Activated naive CD8-positive, alpha-beta T cell treated with anti-CD3 and anti-CD28 coated beads, Interleukin-2, amount 50 U/mL, for 24 hours (primary cell): ENCODE measurements around the gene POC1B.
A peak's percentile ranks its signal among the peaks of the same experiment; 100 is the strongest.

Source experiments
- ATAC-seq: fragments of 150-1000 bp; cut with Tn5 transposase; one replicate; pipeline ENCODE4 v1.10.0; 2021
- DNase-seq: peaks from one replicate; pipeline ENCODE4 v3.0.0; 2021
- H3K27ac Mint-ChIP-seq: one replicate; pipeline ENCODE4 v1.8.0; 2021; ENCODE audit warnings: mild to moderate bottlenecking, mixed read lengths
- H3K27me3 Mint-ChIP-seq: one replicate; pipeline ENCODE4 v1.8.0; 2021; ENCODE audit warnings: mixed read lengths
- H3K36me3 Mint-ChIP-seq: one replicate; pipeline ENCODE4 v1.8.0; 2021; ENCODE audit warnings: low read depth, mixed read lengths
- H3K4me1 Mint-ChIP-seq: one replicate; pipeline ENCODE4 v1.8.0; 2021; ENCODE audit warnings: mixed read lengths
- H3K4me3 Mint-ChIP-seq: one replicate; pipeline ENCODE4 v1.8.0; 2021; ENCODE audit warnings: mild to moderate bottlenecking, moderate library complexity, mixed read lengths
- H3K9me3 Mint-ChIP-seq: one replicate; pipeline ENCODE4 v1.8.0; 2021; ENCODE audit warnings: mixed read lengths

The POC1B gene

GRCh38 chr12:89448951-89449371, 76.9 kb downstream of the POC1B start:
- peaks cover 22% of the 10 kb centered on the region for H3K36me3 Mint-ChIP-seq
- no peaks in the 10 kb centered on the region for H3K27me3 Mint-ChIP-seq
- ATAC-seq = no peak
- no peak for DNase-seq
- no peak overlapping the region for H3K4me3 Mint-ChIP-seq
- H3K4me1 Mint-ChIP-seq = peaks cover 5% of the 10 kb centered on the region
- no peaks in the 10 kb centered on the region for H3K9me3 Mint-ChIP-seq
- no peak overlapping the region for H3K27ac Mint-ChIP-seq

GRCh38 chr12:89448526-89448925, 77.3 kb downstream of the POC1B start:
- DNase-seq (no peak), ATAC-seq (no peak)
- H3K4me3 Mint-ChIP-seq = no peak overlapping the region
- H3K27ac Mint-ChIP-seq = no peak overlapping the region
- H3K27me3 Mint-ChIP-seq = no peaks in the 10 kb centered on the region
- peaks cover 25% of the 10 kb centered on the region for H3K36me3 Mint-ChIP-seq
- no peaks in the 10 kb centered on the region for H3K9me3 Mint-ChIP-seq
- peaks cover 5% of the 10 kb centered on the region for H3K4me1 Mint-ChIP-seq

- no peak overlapping the region for H3K4me3 Mint-ChIP-seq
- DNase-seq (no peak), ATAC-seq (no peak)
- no peak overlapping the region for H3K27ac Mint-ChIP-seq
- peaks cover 16% of the 10 kb centered on the region for H3K4me1 Mint-ChIP-seq
- H3K27me3 Mint-ChIP-seq = no peaks in the 10 kb centered on the region
- H3K9me3 Mint-ChIP-seq = peaks cover 16% of the 10 kb centered on the region
- H3K36me3 Mint-ChIP-seq = peaks cover 47% of the 10 kb centered on the region
These were observed 85.9 kb downstream of the POC1B start for GRCh38 chr12:89439941-89440340.

GRCh38 chr12:89437231-89437630, 88.6 kb downstream of the POC1B start:
- Mint-ChIP-seq H3K36me3 (peaks cover 45% of the 10 kb centered on the region), H3K27me3 (no peaks in the 10 kb centered on the region), H3K4me1 (peaks cover 14% of the 10 kb centered on the region), H3K9me3 (peaks cover 16% of the 10 kb centered on the region), H3K4me3 (no peak overlapping the region), H3K27ac (no peak overlapping the region)
- ATAC-seq (no peak), DNase-seq (no peak)

- Mint-ChIP-seq H3K4me1 (peaks cover 7% of the 10 kb centered on the region), H3K27me3 (no peaks in the 10 kb centered on the region), H3K36me3 (peaks cover 34% of the 10 kb centered on the region), H3K27ac (no peak overlapping the region), H3K4me3 (no peak overlapping the region), H3K9me3 (peaks cover 11% of the 10 kb centered on the region)
- no peak for DNase-seq
- ATAC-seq = no peak
These were observed 89.8 kb downstream of the POC1B start for GRCh38 chr12:89436062-89436461.

GRCh38 chr12:89433634-89434033, 92.2 kb downstream of the POC1B start:
- Mint-ChIP-seq H3K36me3 (peaks cover 28% of the 10 kb centered on the region), H3K4me3 (no peak overlapping the region)
- DNase-seq = no peak

GRCh38 chr12:89432396-89432795, 93.5 kb downstream of the POC1B start:
- Mint-ChIP-seq H3K27ac (no peak overlapping the region), H3K4me3 (no peak overlapping the region), H3K4me1 (peaks cover 14% of the 10 kb centered on the region), H3K27me3 (no peaks in the 10 kb centered on the region), H3K36me3 (peaks cover 24% of the 10 kb centered on the region), H3K9me3 (peaks cover 7% of the 10 kb centered on the region)
- ATAC-seq (no peak), DNase-seq (no peak)

More at GRCh38 chr12:89433634-89434033, 92.2 kb downstream of the POC1B start:
- ATAC-seq = no peak
- Mint-ChIP-seq H3K4me1 (peaks cover 4% of the 10 kb centered on the region), H3K27ac (peak overlapping the region; percentile 3), H3K27me3 (no peaks in the 10 kb centered on the region), H3K9me3 (peaks cover 11% of the 10 kb centered on the region)

- Mint-ChIP-seq H3K4me1 (peaks cover 14% of the 10 kb centered on the region), H3K36me3 (peaks cover 30% of the 10 kb centered on the region), H3K27me3 (no peaks in the 10 kb centered on the region), H3K4me3 (no peak overlapping the region), H3K9me3 (no peaks in the 10 kb centered on the region), H3K27ac (no peak overlapping the region)
- ATAC-seq (no peak), DNase-seq (no peak)
These were observed 96.3 kb downstream of the POC1B start for GRCh38 chr12:89429528-89429927.

GRCh38 chr12:89427508-89428156, 98.2 kb downstream of the POC1B start:
- Mint-ChIP-seq H3K9me3 (no peaks in the 10 kb centered on the region), H3K27ac (no peak overlapping the region), H3K27me3 (no peaks in the 10 kb centered on the region), H3K36me3 (peaks cover 28% of the 10 kb centered on the region), H3K4me3 (no peak overlapping the region), H3K4me1 (peaks cover 14% of the 10 kb centered on the region)
- DNase-seq = no peak
- no peak for ATAC-seq

- H3K36me3 Mint-ChIP-seq = peaks cover 27% of the 10 kb centered on the region
- peaks cover 10% of the 10 kb centered on the region for H3K4me1 Mint-ChIP-seq
- H3K27me3 Mint-ChIP-seq = no peaks in the 10 kb centered on the region
- ATAC-seq = no peak
- DNase-seq = no peak
- no peak overlapping the region for H3K27ac Mint-ChIP-seq
- no peaks in the 10 kb centered on the region for H3K9me3 Mint-ChIP-seq
- no peak overlapping the region for H3K4me3 Mint-ChIP-seq
These were observed 101.0 kb downstream of the POC1B start for GRCh38 chr12:89424846-89425245.

- ATAC-seq (no peak), DNase-seq (no peak)
- H3K9me3 Mint-ChIP-seq = no peaks in the 10 kb centered on the region
- no peaks in the 10 kb centered on the region for H3K27me3 Mint-ChIP-seq
- H3K36me3 Mint-ChIP-seq = peaks cover 27% of the 10 kb centered on the region
- H3K4me3 Mint-ChIP-seq = no peak overlapping the region
- H3K27ac Mint-ChIP-seq = no peak overlapping the region
- peaks cover 10% of the 10 kb centered on the region for H3K4me1 Mint-ChIP-seq
These were observed 101.5 kb downstream of the POC1B start for GRCh38 chr12:89424389-89424788.

GRCh38 chr12:89421092-89421835, 104.6 kb downstream of the POC1B start:
- H3K36me3 Mint-ChIP-seq = peaks cover 24% of the 10 kb centered on the region
- no peak for ATAC-seq
- no peaks in the 10 kb centered on the region for H3K27me3 Mint-ChIP-seq
- no peak overlapping the region for H3K4me3 Mint-ChIP-seq
- H3K9me3 Mint-ChIP-seq = no peaks in the 10 kb centered on the region
- no peaks in the 10 kb centered on the region for H3K4me1 Mint-ChIP-seq
- H3K27ac Mint-ChIP-seq = no peak overlapping the region
- no peak for DNase-seq

GRCh38 chr12:89418228-89418910, 107.5 kb downstream of the POC1B start:
- peaks cover 4% of the 10 kb centered on the region for H3K36me3 Mint-ChIP-seq
- DNase-seq (no peak), ATAC-seq (no peak)
- H3K27me3 Mint-ChIP-seq = no peaks in the 10 kb centered on the region
- H3K27ac Mint-ChIP-seq = no peak overlapping the region
- H3K4me3 Mint-ChIP-seq = no peak overlapping the region
- no peaks in the 10 kb centered on the region for H3K4me1 Mint-ChIP-seq
- no peaks in the 10 kb centered on the region for H3K9me3 Mint-ChIP-seq

- H3K9me3 Mint-ChIP-seq = no peaks in the 10 kb centered on the region
- no peak for ATAC-seq
- no peak overlapping the region for H3K27ac Mint-ChIP-seq
- H3K4me1 Mint-ChIP-seq = no peaks in the 10 kb centered on the region
- H3K36me3 Mint-ChIP-seq = peaks cover 4% of the 10 kb centered on the region
- DNase-seq = no peak
- no peak overlapping the region for H3K4me3 Mint-ChIP-seq
- H3K27me3 Mint-ChIP-seq = no peaks in the 10 kb centered on the region
These were observed 108.4 kb downstream of the POC1B start for GRCh38 chr12:89417246-89417977.
